ENCODE measurements around the gene STRA6. TPM values are rescaled to one million over a fixed set of nuclear protein-coding genes. Genes with fewer than 3 reads are reported as not detected.

STRA6 gene
- total and polyA plus RNA-seq, 2 of the 8 experiments (the other 6 are each of a cell fraction or from before 2014, with no cell fraction given), result 9.3 to 14.5 TPM

- Histone ChIP-seq H3K56ac (replicated peaks; ENCODE audit: insufficient read length, low read depth, low read length) (no peak overlapping the region), H3K4me1 (replicated peaks in 1 of 4; ENCODE audit: control insufficient read depth in 3 of 4, insufficient read depth in 4 of 4, low read length in 3 of 4) (peaks cover 0 to 19% (median 14%) of the 10 kb centered on the region in 4 experiments; a peak in 6 of 7 replicates), H4K91ac (replicated peaks; ENCODE audit: insufficient read length, low read length) (no peak overlapping the region), H3K4me2 (ENCODE audit: insufficient read depth in 1 of 2, low read depth in 2 of 2, low read length in 2 of 2) (peak overlapping the region; percentile 55 to 82), H2BK5ac (ENCODE audit: low read depth, low read length) (0 out of 2 replicates have a peak overlapping the region, but pooled peaks have one; percentile 7), H3K36me3 (ENCODE audit: control insufficient read depth in 2 of 4, insufficient read depth in 4 of 4, low read length in 3 of 4) (no peaks in the 10 kb centered on the region), H4K8ac (ENCODE audit: extremely low read depth, insufficient read depth, low read length) (no peak overlapping the region), H2BK15ac (ENCODE audit: low read length) (peak overlapping the region; percentile 12; the same call in 1 of the 2 replicates), H3K27me3 (replicated peaks in 1 of 4; ENCODE audit: control insufficient read depth in 3 of 4, extremely low read depth in 1 of 4, insufficient read depth in 3 of 4, low read length in 3 of 4) (peaks cover 0 to 7% (median 2%) of the 10 kb centered on the region in 4 experiments; a peak in 3 of 7 replicates), H2AK5ac (ENCODE audit: low read depth, low read length) (no peak overlapping the region), H2AFZ (ENCODE audit: low read length) (no peak overlapping the region), H3K79me2 (ENCODE audit: control insufficient read depth in 1 of 2, insufficient read depth in 2 of 2, low read length in 2 of 2) (no peaks in the 10 kb centered on the region), H3K9me3 (ENCODE audit: insufficient read depth in 2 of 2, low read depth in 1 of 2, low read length in 1 of 2) (no peaks in the 10 kb centered on the region), H3K14ac (ENCODE audit: insufficient read length) (no peak overlapping the region), H3K4me3 (ENCODE audit: extremely low read depth in 1 of 4, insufficient read depth in 2 of 4, low read depth in 3 of 4, low read length in 4 of 4) (peak overlapping the region; percentile 3 to 59 (median 18); a peak in 5 of 8 replicates), H3K23me2 (ENCODE audit: low read depth, low read length) (peaks cover 4% of the 10 kb centered on the region; the same call in 1 of the 2 replicates), H2BK120ac (replicated peaks; ENCODE audit: low read depth, low read length) (peak overlapping the region; percentile 40), H2BK20ac (ENCODE audit: low read length) (0 out of 2 replicates have a peak overlapping the region, but pooled peaks have one; percentile 1), H2BK12ac (ENCODE audit: low read depth, low read length) (no peak overlapping the region), H3K18ac (ENCODE audit: extremely low read depth, low read length) (peak overlapping the region; percentile 15; the same call in 1 of the 2 replicates), H3K23ac (ENCODE audit: insufficient read length) (no peak overlapping the region), H3K4ac (replicated peaks; ENCODE audit: insufficient read length, low read depth, low read length) (no peak overlapping the region), H4K5ac (ENCODE audit: insufficient read length, low read depth, low read length) (no peak overlapping the region), H4K20me1 (replicated peaks in 1 of 2; ENCODE audit: control insufficient read depth in 1 of 2, insufficient read depth in 2 of 2, low read length in 2 of 2) (no peaks in the 10 kb centered on the region), H3K79me1 (ENCODE audit: low read depth, low read length) (no peaks in the 10 kb centered on the region), H3K27ac (ENCODE audit: low read depth, low read length) (no peak overlapping the region), H3K9ac (replicated peaks in 1 of 4; ENCODE audit: extremely low read depth in 1 of 4, low read depth in 3 of 4, low read length in 3 of 4) (no peak overlapping the region)
- POLR2A ChIA-PET (ENCODE audit: partially characterized antibody), result interaction anchor here (1.0 to 2.0 kb wide), 3 partner anchors 14 to 28 kb away, joined by 4 to 11 read pairs (median 6); no protein-coding TSS in a partner anchor
- CTCF ChIA-PET (ENCODE audit: partially characterized antibody), result interaction anchor here (0.7 to 5.2 kb wide), 16 partner anchors 8 to 118 kb away, joined by 3 to 24 read pairs (median 4); no protein-coding TSS in a partner anchor
- WGBS, 2 experiments (ENCODE audit: extremely low coverage in 1 of 2, insufficient coverage in 1 of 2, insufficient read length in 1 of 2, insufficient replicate concordance in 2 of 2, low coverage in 1 of 2, low lambda C conversion rate in 2 of 2, missing lambda C conversion rate in 1 of 2), result 65% methylated on average over 4 of the region's 4 CpGs; no CpG with 5 or more reads in 1 of the 2 experiments
- FAIRE-seq (no peak), DNase-seq (ENCODE audit: low read depth in 1 of 2, low spot score in 2 of 2) (no peak)
- TF ChIP-seq BRCA1 (IDR thresholded peaks at IDR 0.05; ENCODE audit: low read depth, low read length), result no peak
- no peak for TF ChIP-seq EZH2 (IDR thresholded peaks at IDR 0.05; ENCODE audit: low read depth, low read length, severe bottlenecking)
- no peak for TF ChIP-seq SUZ12 (IDR thresholded peaks at IDR 0.05; ENCODE audit: low read length)
- TF ChIP-seq TCF12 (IDR thresholded peaks at IDR 0.05; ENCODE audit: low read depth, low read length), result no peak
- no peak for TF ChIP-seq GTF2F1 (IDR thresholded peaks at IDR 0.05; ENCODE audit: borderline replicate concordance, low read depth, low read length)
- no peak for TF ChIP-seq CTCF (IDR thresholded peaks at IDR 0.05; ENCODE audit: control extremely low read depth in 1 of 3, insufficient read depth in 1 of 3, low read depth in 1 of 3, low read length in 3 of 3)
- no peak for TF ChIP-seq RXRA (IDR thresholded peaks at IDR 0.05; ENCODE audit: insufficient read depth, low read depth, low read length)
- no peak for TF ChIP-seq RFX5 (IDR thresholded peaks at IDR 0.05; ENCODE audit: borderline replicate concordance, low read depth, low read length)
- TF ChIP-seq JUND (IDR thresholded peaks at IDR 0.05; ENCODE audit: low read length), result no peak
Measured at GRCh38 chr15:74244822-74245341, 42.3 kb upstream of the STRA6 start.

All from H1 (cell line).